DND-41 (cell line): Measurements from ENCODE around the gene ORAI2.

Source experiments
- CTCF ChIP-seq: IDR thresholded peaks from 2 replicates; pipeline ENCODE4 v1.5.1; 2012; ENCODE audit warnings: borderline replicate concordance, low read length, moderate library complexity, mild to moderate bottlenecking; ENCODE audit not compliant: poor library complexity, severe bottlenecking; ENCODE audit errors: extremely low read depth
- EZH2 ChIP-seq: IDR thresholded peaks from 3 replicates; pipeline ENCODE4 v1.6.1; 2012; ENCODE audit warnings: borderline replicate concordance, low read depth, mild to moderate bottlenecking, moderate library complexity, low read length, inconsistent platforms; ENCODE audit not compliant: severe bottlenecking

DNA sequence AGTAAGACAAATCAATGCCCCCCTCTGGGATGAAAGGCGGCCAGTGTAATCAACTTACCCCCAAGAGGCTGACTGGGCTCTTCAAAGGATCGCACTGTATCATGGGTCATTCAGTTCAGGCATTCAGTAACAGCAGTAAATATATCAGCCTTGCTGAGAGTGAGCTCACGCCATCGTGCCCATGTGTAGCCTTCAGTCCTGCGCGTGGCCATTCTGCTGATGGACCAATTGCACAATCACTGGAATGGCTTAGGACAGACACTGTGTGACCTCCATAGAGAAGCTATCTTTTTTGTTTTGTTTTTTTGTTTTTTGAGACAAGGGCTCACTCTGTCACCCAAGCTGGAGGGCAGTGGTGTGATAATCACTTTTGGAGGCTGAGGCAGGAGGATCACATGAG is 46.3 kb upstream of the ORAI2 start:
- TF ChIP-seq EZH2 = no peak
- TF ChIP-seq CTCF = no peak
